A549 (cell line): ENCODE data around the gene LHX4.

Experiments used
- CTCF ChIP-seq: fragments of >200 bp; sonication (Bioruptor Twin); formaldehyde crosslinking; IDR thresholded peaks from 3 replicates; pipeline ENCODE4 v1.5.1; 2016
- HOXA7 ChIP-seq: fragments of 250-450 bp; sonication (Bioruptor Pico); IDR thresholded peaks from 2 replicates; pipeline ENCODE4 v1.5.0; 2020; ENCODE audit warnings: mild to moderate bottlenecking, moderate library complexity
- MAX ChIP-seq: IDR thresholded peaks from 2 replicates; pipeline ENCODE4 v1.6.1; 2012
- SMC3 ChIP-seq: fragments of >200 bp; sonication (Bioruptor Twin); formaldehyde crosslinking; IDR thresholded peaks from 3 replicates; pipeline ENCODE4 v1.6.1; 2018; ENCODE audit warnings: inconsistent platforms

- TF ChIP-seq CTCF, result no peak
- no peak for TF ChIP-seq MAX
- no peak for TF ChIP-seq SMC3
- TF ChIP-seq HOXA7, result no peak
Measured at GRCh38 chr1:180211156-180211859, 18.8 kb upstream of the LHX4 start.
